PC-9 (cell line): ENCODE data around the gene MED16. TPM values are rescaled to one million over a fixed set of nuclear protein-coding genes. Genes with fewer than 3 reads are reported as not detected.

ENCODE experiments used
- BruUV-seq: library from RNA; stranded (reverse); fragments of 400-500 nt; replicated peaks from 2 replicates; lab custom pipeline; 2021; lab: Mats Ljungman, UMichigan
- CTCF ChIA-PET: fragments of 300-600 bp; sonication (Branson Sonifier 250); formaldehyde crosslinking; loops from one replicate; lab custom pipeline; 2022; ENCODE audit warnings: antibody characterized with exemption; lab: Charles Lee
- POLR2A ChIA-PET: fragments of 300-600 bp; sonication (Branson Sonifier 250); formaldehyde crosslinking; loops from one replicate; lab custom pipeline; 2022; ENCODE audit warnings: antibody characterized with exemption; ENCODE audit not compliant: unreplicated experiment; lab: Charles Lee
- DNase-seq, 2 experiments: peaks; one replicate each; pipeline versions ENCODE4 v3.0.0 to v3.0.0-alpha.2; 2015 to 2022; ENCODE audit warnings: mixed read lengths in 1 of 2
- H2AFZ ChIP-seq: fragments of 200-600 bp; sonication (generic); 2 replicates; pipeline ENCODE4 v1.8.1; 2017; ENCODE audit warnings: antibody characterized with exemption
- H3F3A ChIP-seq: fragments of 200-600 bp; sonication (generic); 2 replicates; pipeline ENCODE4 v1.8.1; 2017; ENCODE audit warnings: antibody characterized with exemption, mild to moderate bottlenecking, low read depth; ENCODE audit not compliant: insufficient read depth
- H3K27ac ChIP-seq: fragments of 200-600 bp; sonication (generic); 2 replicates; pipeline ENCODE4 v1.6.1; 2016; ENCODE audit warnings: mixed run types
- H3K27me3 ChIP-seq: fragments of 200-600 bp; sonication (generic); 2 replicates; pipeline ENCODE4 v1.6.1; 2016; ENCODE audit warnings: low read depth, mixed run types; ENCODE audit not compliant: insufficient read depth
- H3K36me3 ChIP-seq: fragments of 200-600 bp; sonication (generic); 2 replicates; pipeline ENCODE4 v1.6.1; 2016; ENCODE audit warnings: low read depth, mixed run types
- H3K4me1 ChIP-seq: fragments of 200-600 bp; sonication (generic); replicated peaks from 2 replicates; pipeline ENCODE4 v1.6.1; 2016; ENCODE audit warnings: mixed run types; ENCODE audit not compliant: insufficient read depth
- H3K4me2 ChIP-seq: fragments of 200-600 bp; sonication (generic); 2 replicates; pipeline ENCODE4 v1.6.1; 2017; ENCODE audit warnings: mixed run types
- H3K4me3 ChIP-seq: fragments of 200-600 bp; sonication (generic); 2 replicates; pipeline ENCODE4 v1.6.1; 2016; ENCODE audit warnings: mixed run types
- H3K79me2 ChIP-seq: fragments of 200-600 bp; sonication (generic); 2 replicates; pipeline ENCODE4 v1.6.1; 2017; ENCODE audit warnings: low read depth, mixed run types
- H3K9me2 ChIP-seq: fragments of 200-600 bp; sonication (generic); 2 replicates; pipeline ENCODE4 v1.8.1; 2017; ENCODE audit warnings: mild to moderate bottlenecking; ENCODE audit not compliant: insufficient read depth
- H3K9me3 ChIP-seq: fragments of 200-600 bp; sonication (generic); 2 replicates; pipeline ENCODE4 v1.8.1; 2016; ENCODE audit warnings: low read depth; ENCODE audit not compliant: insufficient read depth
- H4K20me1 ChIP-seq: fragments of 200-600 bp; sonication (generic); 2 replicates; pipeline ENCODE4 v1.8.1; 2017; ENCODE audit not compliant: insufficient read depth
- EZH2 ChIP-seq: fragments of 200-600 bp; sonication (generic); IDR thresholded peaks from 2 replicates; pipeline ENCODE4 v1.8.0; 2017; ENCODE audit warnings: antibody characterized with exemption, low read depth
- intact Hi-C: fragments of 100-400 bp; cut with micrococcal nuclease; formaldehyde crosslinking; loops from one replicate; pipeline ENCODE4 v1.10.0; 2022; ENCODE audit not compliant: unreplicated experiment
- total RNA-seq: library from RNA; stranded (reverse); gene quantifications from 2 replicates; pipeline ENCODE4 v1.2.3, GENCODE V29; 2021
- TF ChIP-seq, protein P1 (sequence below): fragments of 200-600 bp; sonication (generic); conservative IDR thresholded peaks from 2 replicates; pipeline ENCODE4 v1.6.1; 2017; ENCODE audit warnings: mixed run types, antibody characterized with exemption, mild to moderate bottlenecking, moderate library complexity

Gene MED16
- total RNA-seq, 1 experiment from 2014 or later = 54.7 TPM

DNA sequence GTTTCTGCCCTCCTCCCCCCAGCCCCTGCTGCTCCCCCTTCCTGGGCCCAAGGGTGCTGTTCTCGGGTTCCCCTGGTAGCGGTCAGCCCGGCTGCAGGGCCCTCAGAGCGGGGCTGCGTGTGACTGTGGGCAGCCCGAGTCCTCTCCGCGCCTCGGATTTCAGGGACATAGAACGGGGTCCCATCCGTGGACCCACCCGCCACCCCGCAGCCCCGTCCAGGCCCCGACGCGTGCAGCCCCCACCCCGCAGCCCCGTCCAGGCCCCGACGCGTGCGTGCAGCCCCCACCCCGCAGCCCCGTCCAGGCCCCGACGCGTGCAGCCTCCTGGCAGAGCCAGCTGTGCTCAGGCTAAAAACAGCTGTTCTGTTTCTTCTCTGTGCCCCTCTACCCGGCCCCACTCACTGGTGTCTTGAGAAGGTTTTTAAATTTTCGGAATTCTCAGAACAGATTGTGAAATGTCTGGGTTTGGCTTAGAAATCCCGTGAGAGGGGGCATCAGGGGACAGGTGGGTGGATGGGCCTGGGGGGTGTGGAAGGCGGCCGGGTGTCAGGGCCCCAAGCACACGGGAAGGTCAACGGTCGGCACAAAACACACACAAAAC is 57.7 kb downstream of the MED16 start:
- Histone ChIP-seq H3K9me3 (no peaks in the 10 kb centered on the region), H3K4me1 (no peaks in the 10 kb centered on the region), H3K4me2 (no peak overlapping the region), H3F3A (no peaks in the 10 kb centered on the region), H2AFZ (no peak overlapping the region), H3K9me2 (no peaks in the 10 kb centered on the region), H3K27ac (no peak overlapping the region), H4K20me1 (no peaks in the 10 kb centered on the region), H3K4me3 (no peak overlapping the region), H3K79me2 (no peaks in the 10 kb centered on the region), H3K27me3 (peaks cover 21% of the 10 kb centered on the region), H3K36me3 (no peaks in the 10 kb centered on the region)
- DNase-seq = no peak
- ChIA-PET CTCF (interaction anchor here (0.6 to 0.7 kb wide), 2 partner anchors 39 to 177 kb away, joined by 5 to 7 read pairs; no protein-coding TSS in a partner anchor), POLR2A (no interaction called here)
- no TSS peak for BruUV-seq
- TF ChIP-seq, protein P1, sequence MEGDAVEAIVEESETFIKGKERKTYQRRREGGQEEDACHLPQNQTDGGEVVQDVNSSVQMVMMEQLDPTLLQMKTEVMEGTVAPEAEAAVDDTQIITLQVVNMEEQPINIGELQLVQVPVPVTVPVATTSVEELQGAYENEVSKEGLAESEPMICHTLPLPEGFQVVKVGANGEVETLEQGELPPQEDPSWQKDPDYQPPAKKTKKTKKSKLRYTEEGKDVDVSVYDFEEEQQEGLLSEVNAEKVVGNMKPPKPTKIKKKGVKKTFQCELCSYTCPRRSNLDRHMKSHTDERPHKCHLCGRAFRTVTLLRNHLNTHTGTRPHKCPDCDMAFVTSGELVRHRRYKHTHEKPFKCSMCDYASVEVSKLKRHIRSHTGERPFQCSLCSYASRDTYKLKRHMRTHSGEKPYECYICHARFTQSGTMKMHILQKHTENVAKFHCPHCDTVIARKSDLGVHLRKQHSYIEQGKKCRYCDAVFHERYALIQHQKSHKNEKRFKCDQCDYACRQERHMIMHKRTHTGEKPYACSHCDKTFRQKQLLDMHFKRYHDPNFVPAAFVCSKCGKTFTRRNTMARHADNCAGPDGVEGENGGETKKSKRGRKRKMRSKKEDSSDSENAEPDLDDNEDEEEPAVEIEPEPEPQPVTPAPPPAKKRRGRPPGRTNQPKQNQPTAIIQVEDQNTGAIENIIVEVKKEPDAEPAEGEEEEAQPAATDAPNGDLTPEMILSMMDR = no peak
- TF ChIP-seq EZH2 = no peak
- intact Hi-C loops = no loop called here

- H3K4me1 ChIP-seq = no peaks in the 10 kb centered on the region
- H2AFZ ChIP-seq = no peak overlapping the region
- H3K27ac ChIP-seq = no peak overlapping the region
- no peaks in the 10 kb centered on the region for H4K20me1 ChIP-seq
- POLR2A ChIA-PET = no interaction called here
- TF ChIP-seq EZH2 = no peak
- TF ChIP-seq, protein P1 = no peak
- H3K4me3 ChIP-seq = no peak overlapping the region
- DNase-seq = no peak
- intact Hi-C loops = no loop called here
- H3K27me3 ChIP-seq = peaks cover 24% of the 10 kb centered on the region
- CTCF ChIA-PET = interaction anchor here (0.5 kb wide), 1 partner anchor 10 kb away, joined by 14 read pairs; no protein-coding TSS in a partner anchor
- no TSS peak for BruUV-seq
- H3K9me2 ChIP-seq = no peaks in the 10 kb centered on the region
- no peaks in the 10 kb centered on the region for H3K9me3 ChIP-seq
- no peaks in the 10 kb centered on the region for H3K36me3 ChIP-seq
- no peaks in the 10 kb centered on the region for H3K79me2 ChIP-seq
- H3F3A ChIP-seq = no peaks in the 10 kb centered on the region
- H3K4me2 ChIP-seq = no peak overlapping the region
Measured at GRCh38 chr19:834216-834615, 58.8 kb downstream of the MED16 start.

GRCh38 chr19:831407-832369 is 61.3 kb downstream of the MED16 start:
- CTCF ChIA-PET = interaction anchor here (0.6 kb wide), 1 partner anchor 69 kb away, joined by 4 read pairs; no protein-coding TSS in a partner anchor
- no peak overlapping the region for H3K4me3 ChIP-seq
- no peak overlapping the region for H2AFZ ChIP-seq
- H3K4me2 ChIP-seq = no peak overlapping the region
- TF ChIP-seq EZH2 = no peak
- TF ChIP-seq, protein P1 = no peak
- no TSS peak for BruUV-seq
- POLR2A ChIA-PET = no interaction called here
- H3K27me3 ChIP-seq = peaks cover 18% of the 10 kb centered on the region; the same call in 1 of the 2 replicates
- no peaks in the 10 kb centered on the region for H3K9me2 ChIP-seq
- DNase-seq = no peak
- H3K79me2 ChIP-seq = no peaks in the 10 kb centered on the region
- H3K36me3 ChIP-seq = no peaks in the 10 kb centered on the region
- no peaks in the 10 kb centered on the region for H3F3A ChIP-seq
- H3K9me3 ChIP-seq = no peaks in the 10 kb centered on the region
- no peak overlapping the region for H3K27ac ChIP-seq
- H3K4me1 ChIP-seq = no peaks in the 10 kb centered on the region
- no peaks in the 10 kb centered on the region for H4K20me1 ChIP-seq
- intact Hi-C loops = no loop called here
